GM23338 (cell line): ENCODE results near the gene APBA2.

Source experiments
- CREB1 ChIP-seq: fragments of 250-450 bp; sonication (Bioruptor Pico); IDR thresholded peaks from 2 replicates; pipeline ENCODE4 v1.5.0; 2020; ENCODE audit warnings: low read depth, mild to moderate bottlenecking, moderate library complexity
- CTCF ChIP-seq, 2 experiments: fragments of 200-600 bp in 1 of 2; sonication (generic) in 1 of 2; conservative IDR thresholded peaks; 2 replicates each; pipeline versions ENCODE4 v1.5.1 to v1.6.1; 2016 to 2017; ENCODE audit warnings: antibody characterized with exemption in 2 of 2, low read depth in 2 of 2, mild to moderate bottlenecking in 2 of 2, moderate library complexity in 1 of 2
- EZH2 ChIP-seq: fragments of 200-600 bp; sonication (generic); IDR thresholded peaks from one replicate; pipeline ENCODE4 v1.8.0; 2017; ENCODE audit warnings: antibody characterized with exemption, mild to moderate bottlenecking, low read depth; ENCODE audit not compliant: unreplicated experiment
- POLR2AphosphoS5 ChIP-seq: IDR thresholded peaks from 2 replicates; pipeline ENCODE4 v1.6.1; 2016; ENCODE audit warnings: antibody characterized with exemption, low read depth
- STAT1 ChIP-seq: IDR thresholded peaks from one replicate; pipeline ENCODE4 v1.6.1; 2016; ENCODE audit warnings: antibody characterized with exemption; ENCODE audit not compliant: unreplicated experiment

- TF ChIP-seq CTCF (conservative IDR thresholded peaks at IDR 0.05; ENCODE audit: low read depth in 2 of 2) (no peak), CREB1 (no peak), STAT1 (no peak), POLR2AphosphoS5 (no peak), EZH2 (no peak)
These were observed 153.9 kb downstream of the APBA2 start for GRCh38 chr15:29039466-29040369.
